SK-N-MC (cell line): Measurements from ENCODE around the gene CLNK.

Experiments
- DNase-seq: peaks from one replicate; pipeline ENCODE4 v3.0.0-alpha.2; 2011; ENCODE audit warnings: low read depth, low spot score
- H3K27ac ChIP-seq: fragments of 200-600 bp; sonication (generic); 2 replicates; pipeline ENCODE4 v1.5.1; 2016; ENCODE audit warnings: mixed run types
- H3K36me3 ChIP-seq: fragments of 200-600 bp; sonication (generic); 2 replicates; pipeline ENCODE4 v1.6.1; 2017; ENCODE audit warnings: antibody characterized with exemption, low read length, mixed read lengths; ENCODE audit not compliant: insufficient read depth
- H3K4me3 ChIP-seq: fragments of 200-600 bp; sonication (generic); 2 replicates; pipeline ENCODE4 v1.5.1; 2016
- H3K9ac ChIP-seq: fragments of 200-600 bp; sonication (generic); 2 replicates; pipeline ENCODE4 v1.8.0; 2017; ENCODE audit warnings: mixed run types, mixed read lengths; ENCODE audit not compliant: insufficient read length
- H3K9me3 ChIP-seq: fragments of 200-600 bp; sonication (generic); 2 replicates; pipeline ENCODE4 v1.6.1; 2017; ENCODE audit warnings: low read depth, mild to moderate bottlenecking, antibody characterized with exemption, low read length, moderate library complexity, mixed read lengths
- EZH2 ChIP-seq: fragments of 200-600 bp; sonication (generic); IDR thresholded peaks from one replicate; pipeline ENCODE4 v1.6.1; 2017; ENCODE audit warnings: antibody characterized with exemption
- FOXP2 ChIP-seq: optimal IDR thresholded peaks from 2 replicates; pipeline ENCODE3; 2011; ENCODE audit warnings: mild to moderate bottlenecking, moderate library complexity; ENCODE audit not compliant: insufficient read depth; ENCODE audit errors: extremely low read length, control extremely low read depth
- POLR2AphosphoS5 ChIP-seq: IDR thresholded peaks from 2 replicates; pipeline ENCODE4 v1.6.1; 2012; ENCODE audit warnings: mild to moderate bottlenecking, low read depth, low read length, borderline replicate concordance

Gene CLNK

GRCh38 chr4:10694151-10694827 is 9.7 kb upstream of the CLNK start:
- TF ChIP-seq FOXP2 (no peak), POLR2AphosphoS5 (no peak), EZH2 (no peak)
- Histone ChIP-seq H3K9ac (no peak overlapping the region), H3K27ac (no peak overlapping the region), H3K9me3 (no peaks in the 10 kb centered on the region), H3K36me3 (no peaks in the 10 kb centered on the region), H3K4me3 (no peak overlapping the region)
- no peak for DNase-seq

- no peak for TF ChIP-seq POLR2AphosphoS5
- TF ChIP-seq EZH2 = no peak
- TF ChIP-seq FOXP2 = no peak
- H3K36me3 ChIP-seq = no peaks in the 10 kb centered on the region
- no peaks in the 10 kb centered on the region for H3K9me3 ChIP-seq
- no peak overlapping the region for H3K27ac ChIP-seq
- no peak overlapping the region for H3K4me3 ChIP-seq
- no peak overlapping the region for H3K9ac ChIP-seq
- no peak for DNase-seq
Measured at GRCh38 chr4:10691651-10692050, 7.1 kb upstream of the CLNK start.

- TF ChIP-seq FOXP2 (no peak), POLR2AphosphoS5 (no peak), EZH2 (no peak)
- Histone ChIP-seq H3K9ac (no peak overlapping the region), H3K36me3 (no peaks in the 10 kb centered on the region), H3K4me3 (no peak overlapping the region), H3K27ac (no peak overlapping the region), H3K9me3 (no peaks in the 10 kb centered on the region)
- no peak for DNase-seq
Measured at GRCh38 chr4:10690185-10690907, 5.8 kb upstream of the CLNK start.

- DNase-seq = no peak
- Histone ChIP-seq H3K27ac (no peak overlapping the region), H3K36me3 (no peaks in the 10 kb centered on the region), H3K9me3 (no peaks in the 10 kb centered on the region), H3K9ac (no peak overlapping the region), H3K4me3 (no peak overlapping the region)
- TF ChIP-seq POLR2AphosphoS5 (no peak), FOXP2 (no peak), EZH2 (no peak)
Measured at GRCh38 chr4:10688846-10689245, 4.3 kb upstream of the CLNK start.

GRCh38 chr4:10688022-10688421 is 3.5 kb upstream of the CLNK start:
- DNase-seq = no peak
- TF ChIP-seq FOXP2 = no peak
- no peak for TF ChIP-seq EZH2
- TF ChIP-seq POLR2AphosphoS5 = no peak
- H3K36me3 ChIP-seq = no peaks in the 10 kb centered on the region
- no peak overlapping the region for H3K4me3 ChIP-seq
- H3K9me3 ChIP-seq = no peaks in the 10 kb centered on the region
- H3K9ac ChIP-seq = no peak overlapping the region
- no peak overlapping the region for H3K27ac ChIP-seq

- TF ChIP-seq FOXP2 (no peak), EZH2 (no peak), POLR2AphosphoS5 (no peak)
- no peaks in the 10 kb centered on the region for H3K9me3 ChIP-seq
- H3K36me3 ChIP-seq = no peaks in the 10 kb centered on the region
- DNase-seq = no peak
- H3K9ac ChIP-seq = no peak overlapping the region
- no peak overlapping the region for H3K27ac ChIP-seq
- H3K4me3 ChIP-seq = no peak overlapping the region
Measured at GRCh38 chr4:10687526-10687925, 3.0 kb upstream of the CLNK start.

- TF ChIP-seq FOXP2 (no peak), EZH2 (no peak), POLR2AphosphoS5 (no peak)
- Histone ChIP-seq H3K9ac (no peak overlapping the region), H3K27ac (no peak overlapping the region), H3K9me3 (no peaks in the 10 kb centered on the region), H3K4me3 (no peak overlapping the region), H3K36me3 (no peaks in the 10 kb centered on the region)
- no peak for DNase-seq
Measured at GRCh38 chr4:10682397-10682796, 2.2 kb downstream of the CLNK start.

GRCh38 chr4:10677796-10678497 is 6.6 kb downstream of the CLNK start:
- TF ChIP-seq EZH2 (no peak), FOXP2 (no peak), POLR2AphosphoS5 (no peak)
- H3K4me3 ChIP-seq = no peak overlapping the region
- no peak overlapping the region for H3K27ac ChIP-seq
- H3K9ac ChIP-seq = no peak overlapping the region
- no peak for DNase-seq
- H3K9me3 ChIP-seq = no peaks in the 10 kb centered on the region
- H3K36me3 ChIP-seq = no peaks in the 10 kb centered on the region

- no peaks in the 10 kb centered on the region for H3K9me3 ChIP-seq
- DNase-seq = no peak
- H3K27ac ChIP-seq = no peak overlapping the region
- no peak overlapping the region for H3K4me3 ChIP-seq
- H3K9ac ChIP-seq = no peak overlapping the region
- TF ChIP-seq EZH2 = no peak
- H3K36me3 ChIP-seq = no peaks in the 10 kb centered on the region
Measured at GRCh38 chr4:10673817-10674369, 10.7 kb downstream of the CLNK start.
